Femur (tissue), 1 donor: ENCODE measurements around the gene RSPH9.
"Not testable (repeated sequence)": the region's sequence is repeated elsewhere in the genome, so short reads cannot be mapped to it uniquely, and the experiment has no call there.

ENCODE experiments used
- DNase-seq: peaks from one replicate; pipeline ENCODE4 v3.0.0-alpha.2; 2017

The RSPH9 gene

DNA sequence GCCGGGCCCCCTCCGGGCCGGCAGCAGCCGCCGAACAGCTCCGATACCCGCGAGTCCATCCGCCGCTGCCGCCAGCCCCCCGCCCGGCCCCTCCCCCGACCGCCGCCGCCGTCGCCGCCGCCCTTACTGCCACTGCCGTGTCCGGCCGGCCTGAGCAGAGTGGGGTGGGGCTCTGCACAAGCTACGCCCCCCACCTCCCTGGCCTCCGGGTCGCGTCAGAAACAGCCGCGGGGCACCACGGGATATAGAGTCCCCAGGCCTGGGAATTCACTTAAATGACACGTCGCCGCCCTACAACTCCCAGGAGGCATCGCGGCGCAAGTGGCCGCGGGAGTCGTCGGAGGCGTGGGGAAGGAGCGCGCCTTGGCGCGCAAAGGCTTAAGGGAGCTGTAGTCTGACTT is 15.7 kb upstream of the RSPH9 start, which contains the start of gene GTPBP2:
GTPBP2 (minus strand) TSS at position 161 of the 401 bp plus-strand sequence; CDS start at position 59, 102 bp downstream.
- peak; percentile 99 for DNase-seq

DNA sequence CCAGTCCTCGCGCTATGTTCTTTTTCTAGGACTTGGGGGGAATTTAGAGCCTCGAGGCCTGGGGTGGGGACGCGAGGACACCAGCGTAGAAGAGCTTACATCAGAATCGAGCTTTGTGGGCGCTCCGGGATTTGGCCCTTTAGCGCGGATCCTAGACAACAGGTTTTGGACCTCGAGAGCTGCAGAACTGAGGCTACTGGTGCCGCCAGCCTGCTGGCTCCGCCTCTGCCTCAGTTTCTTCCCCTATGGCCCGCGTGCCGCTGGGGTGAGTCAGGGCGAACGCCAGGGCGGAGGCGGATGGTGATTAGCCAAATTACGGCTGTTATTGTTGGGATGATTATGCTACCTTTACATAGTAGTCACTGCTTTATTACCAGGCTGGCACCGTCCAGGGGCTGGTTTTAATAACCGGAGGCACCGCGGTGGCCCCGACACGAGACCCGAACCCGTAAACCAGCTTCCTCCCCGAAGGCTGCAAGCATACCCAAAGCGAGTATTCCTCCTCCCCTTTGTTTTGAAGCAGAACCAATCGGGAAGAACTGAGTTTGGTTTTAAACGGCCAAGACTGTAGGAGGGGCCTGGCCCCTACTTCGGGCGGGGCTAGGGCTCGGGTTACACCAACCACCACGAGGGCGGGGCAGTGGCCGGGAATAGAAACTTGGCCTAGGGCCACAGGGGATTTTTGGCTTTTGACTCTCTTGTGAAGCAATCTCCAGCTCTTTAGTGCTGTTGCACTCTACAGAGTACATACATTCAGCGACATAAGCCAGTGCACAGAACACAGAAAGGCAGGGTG is 15.1 kb upstream of the RSPH9 start:
- peak; percentile 99 for DNase-seq

DNA sequence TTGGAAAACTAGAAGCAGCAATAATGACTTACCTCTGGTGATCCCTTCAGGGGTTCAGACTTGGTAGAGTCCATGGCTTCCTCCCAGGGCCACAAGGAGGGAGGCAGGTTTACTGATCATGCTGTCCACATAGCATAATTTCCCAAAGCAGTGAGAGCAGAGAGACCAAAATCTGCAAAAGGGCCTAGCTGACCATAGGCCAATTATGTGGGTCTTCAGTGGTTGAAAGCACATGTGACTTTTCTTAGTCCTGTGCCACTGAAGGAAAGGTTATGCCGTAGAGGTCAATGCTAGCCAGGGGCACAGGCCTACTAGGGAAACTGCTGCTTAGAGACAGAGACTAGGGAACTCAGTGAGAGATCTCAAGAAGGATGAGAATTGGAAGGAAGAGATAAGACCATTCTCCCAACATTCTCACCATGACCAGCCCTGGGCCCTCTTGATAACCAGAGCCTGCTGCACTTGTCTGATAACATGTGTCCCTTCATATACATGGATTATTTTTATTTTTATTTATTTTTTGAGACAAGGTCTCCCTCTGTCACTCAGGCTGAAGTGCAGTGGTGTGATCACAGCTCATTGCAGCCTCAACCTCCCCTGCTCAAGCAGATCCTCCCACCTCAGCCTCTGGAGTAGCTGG is 13.7 kb upstream of the RSPH9 start:
- no peak for DNase-seq

DNA sequence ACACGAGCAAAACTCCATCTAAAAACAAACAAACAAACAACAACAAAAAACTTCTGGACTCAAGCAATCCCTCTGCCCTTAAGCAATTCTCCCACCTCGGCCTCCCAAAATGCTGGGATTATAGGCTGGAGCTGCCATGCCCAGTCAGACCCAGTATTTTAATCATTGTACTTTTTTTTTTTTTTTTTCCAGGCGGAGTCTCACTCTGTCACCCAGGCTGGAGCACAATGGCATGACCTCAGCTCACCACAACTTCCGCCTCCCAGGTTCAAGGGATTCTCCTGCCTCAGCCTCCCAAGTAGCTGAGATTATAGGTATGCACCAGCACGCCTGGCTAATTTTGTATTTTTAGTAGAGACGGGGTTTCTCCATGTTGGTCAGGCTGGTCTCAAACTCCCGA is 11.8 kb upstream of the RSPH9 start:
- not testable (repeated sequence) for DNase-seq

DNA sequence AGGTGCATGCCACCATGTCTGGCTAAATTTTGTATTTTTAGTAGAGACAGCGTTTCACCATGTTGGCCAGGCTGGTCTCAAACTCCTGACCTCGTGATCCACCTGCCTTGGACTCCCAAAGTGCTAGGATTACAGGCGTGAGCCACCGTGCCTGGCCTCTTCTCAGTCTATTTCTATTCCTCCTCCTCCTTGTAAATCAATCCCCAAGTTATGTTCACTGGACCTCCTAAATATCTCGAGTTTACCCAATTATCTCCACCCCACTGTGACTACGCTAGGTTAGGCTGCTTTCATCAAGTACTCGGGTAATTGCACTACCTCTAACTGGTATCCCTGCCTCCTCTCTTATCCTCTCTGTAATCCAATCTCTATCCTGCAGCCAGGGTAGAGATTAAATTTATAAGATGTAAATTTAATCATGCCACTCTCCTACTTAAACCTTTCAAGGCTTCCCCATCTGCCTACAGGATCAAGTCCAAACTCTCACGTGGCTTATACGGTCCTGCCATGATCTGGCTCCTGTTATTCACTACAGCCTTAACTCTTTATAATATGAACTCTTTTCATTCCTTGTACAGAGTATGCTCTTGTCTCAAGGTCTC is 10.0 kb upstream of the RSPH9 start:
- no peak for DNase-seq

DNA sequence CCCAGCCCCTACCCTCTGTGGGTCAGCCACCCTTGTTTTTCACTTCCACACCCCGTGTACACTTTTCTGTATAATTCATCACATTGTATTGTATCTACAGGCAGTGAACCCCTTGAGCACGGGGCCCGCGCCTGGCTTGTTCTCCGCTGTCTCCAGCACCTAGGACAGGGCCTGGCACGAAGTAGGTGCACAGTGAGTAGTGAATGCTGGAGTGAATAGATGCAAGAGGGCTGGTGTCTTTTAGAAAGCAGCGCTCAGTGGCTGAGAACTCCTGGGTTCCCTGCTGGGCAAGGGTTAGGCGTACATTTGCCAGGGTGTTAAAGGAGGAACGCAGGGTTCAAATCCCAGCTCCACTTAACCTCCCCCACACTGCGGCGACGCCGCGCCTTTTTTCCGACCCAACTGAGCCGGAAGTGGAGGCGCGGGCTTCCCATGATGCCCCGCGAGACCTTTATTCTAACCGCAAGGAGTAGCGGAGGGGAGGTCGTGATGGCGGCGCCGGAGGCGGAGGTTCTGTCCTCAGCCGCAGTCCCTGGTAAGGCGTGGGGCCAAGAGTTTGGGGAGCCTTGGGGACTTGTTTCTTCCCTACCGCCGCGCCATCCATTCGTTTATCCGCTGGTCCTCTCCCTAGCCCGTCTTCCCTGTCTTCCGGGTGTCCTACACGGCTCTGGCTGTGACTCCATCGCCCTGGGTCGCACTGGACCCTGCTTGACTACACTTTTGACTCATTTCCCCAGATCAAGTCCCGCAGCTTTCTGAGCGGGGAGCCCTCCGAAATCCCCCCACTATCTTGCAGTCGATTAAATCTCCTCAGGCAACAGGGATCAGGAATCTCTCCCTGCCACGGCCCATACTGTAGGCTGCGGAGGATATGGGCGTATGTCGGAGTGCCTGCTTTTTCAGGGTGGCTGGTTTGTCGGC is 9.2 kb upstream of the RSPH9 start, which contains the start of gene MAD2L1BP:
MAD2L1BP (plus strand) TSS at position 454 of the 921 bp plus-strand sequence; CDS start at position 490, 36 bp downstream.
- DNase-seq, result peak; percentile 91

DNA sequence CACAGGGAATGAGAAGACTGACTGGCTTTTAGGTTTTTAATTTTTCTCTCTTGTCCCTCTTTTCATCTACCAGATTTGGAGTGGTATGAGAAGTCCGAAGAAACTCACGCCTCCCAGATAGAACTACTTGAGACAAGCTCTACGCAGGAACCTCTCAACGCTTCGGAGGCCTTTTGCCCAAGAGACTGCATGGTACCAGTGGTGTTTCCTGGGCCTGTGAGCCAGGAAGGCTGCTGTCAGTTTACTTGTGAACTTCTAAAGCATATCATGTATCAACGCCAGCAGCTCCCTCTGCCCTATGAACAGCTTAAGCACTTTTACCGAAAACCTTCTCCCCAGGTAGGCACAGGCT is 8.6 kb upstream of the RSPH9 start:
- DNase-seq, result no peak

DNA sequence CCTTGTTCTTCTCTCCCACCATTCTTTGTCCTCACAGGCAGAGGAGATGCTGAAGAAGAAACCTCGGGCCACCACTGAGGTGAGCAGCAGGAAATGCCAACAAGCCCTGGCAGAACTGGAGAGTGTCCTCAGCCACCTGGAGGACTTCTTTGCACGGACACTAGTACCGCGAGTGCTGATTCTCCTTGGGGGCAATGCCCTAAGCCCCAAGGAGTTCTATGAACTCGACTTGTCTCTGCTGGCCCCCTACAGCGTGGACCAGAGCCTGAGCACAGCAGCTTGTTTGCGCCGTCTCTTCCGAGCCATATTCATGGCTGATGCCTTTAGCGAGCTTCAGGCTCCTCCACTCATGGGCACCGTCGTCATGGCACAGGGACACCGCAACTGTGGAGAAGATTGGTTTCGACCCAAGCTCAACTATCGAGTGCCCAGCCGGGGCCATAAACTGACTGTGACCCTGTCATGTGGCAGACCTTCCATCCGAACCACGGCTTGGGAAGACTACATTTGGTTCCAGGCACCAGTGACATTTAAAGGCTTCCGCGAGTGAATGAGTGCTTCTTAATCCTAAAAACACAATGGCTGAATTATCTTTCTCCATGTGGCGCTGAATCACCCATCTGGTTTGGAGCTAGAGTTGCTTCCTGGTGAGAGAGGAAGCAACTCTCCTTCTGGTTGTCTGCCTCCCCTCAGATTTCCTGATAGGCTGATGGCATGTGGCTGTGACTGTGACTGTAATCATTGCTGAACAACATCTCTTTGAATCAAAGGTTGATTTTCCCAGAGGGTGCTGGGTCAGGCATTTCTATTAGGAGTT is 4.6 kb upstream of the RSPH9 start:
- no peak for DNase-seq

DNA sequence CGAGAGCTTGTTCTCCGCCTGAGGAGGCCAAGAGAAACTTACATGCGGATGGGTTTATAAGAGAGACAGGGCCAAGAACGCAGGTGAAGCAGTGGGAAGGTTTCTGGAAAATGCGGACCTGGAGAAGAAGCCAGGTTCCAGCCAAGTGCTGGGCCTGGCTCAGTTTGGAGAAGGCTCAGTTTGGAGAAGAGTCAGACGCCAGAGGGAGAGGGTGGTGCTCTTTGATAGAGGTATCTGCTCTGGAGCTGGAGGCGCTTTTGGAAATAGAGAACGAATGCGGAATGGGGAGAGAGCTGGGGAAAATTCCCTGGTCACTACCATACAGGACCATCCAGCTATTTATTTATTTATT is 753 bp downstream of the RSPH9 start:
- no peak for DNase-seq

DNA sequence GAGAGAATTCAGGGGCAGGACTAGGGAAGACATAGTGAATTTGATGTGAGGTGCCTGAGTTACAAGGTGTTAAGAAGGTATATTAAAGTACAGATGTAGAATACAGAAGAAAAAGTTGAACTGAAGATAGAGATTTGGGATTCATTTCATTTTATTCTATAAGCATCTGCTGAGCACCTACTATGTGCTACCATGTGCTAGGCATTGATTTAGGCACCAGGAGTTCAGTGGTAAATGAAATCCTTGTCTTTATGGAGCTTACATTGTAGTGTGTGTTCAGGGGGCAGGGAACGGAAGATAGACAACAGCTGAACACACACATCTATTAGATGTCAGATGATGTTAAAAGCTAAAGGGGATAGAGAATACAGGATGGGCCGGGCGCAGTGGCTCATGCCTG is 2.8 kb downstream of the RSPH9 start:
- DNase-seq, result no peak

DNA sequence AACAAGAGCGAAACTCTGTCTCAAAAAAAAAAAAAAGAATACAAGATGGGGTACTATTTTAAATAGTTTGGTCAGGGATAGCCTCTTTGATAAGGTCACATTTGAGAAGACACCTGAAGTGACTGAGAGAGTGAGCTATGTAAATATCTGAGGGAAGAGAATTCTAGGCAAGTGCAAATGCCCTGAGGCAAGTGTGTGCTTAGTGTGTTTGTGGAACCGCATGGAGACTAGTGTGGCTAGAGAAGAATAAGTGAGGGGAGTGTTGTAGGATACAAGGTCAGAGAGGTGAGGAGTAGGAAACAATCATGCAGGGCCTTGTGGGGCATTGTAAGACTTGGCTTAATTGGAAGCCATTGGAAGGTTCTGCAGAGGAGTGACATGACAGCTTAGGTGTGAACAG is 3.4 kb downstream of the RSPH9 start:
- DNase-seq, result no peak

DNA sequence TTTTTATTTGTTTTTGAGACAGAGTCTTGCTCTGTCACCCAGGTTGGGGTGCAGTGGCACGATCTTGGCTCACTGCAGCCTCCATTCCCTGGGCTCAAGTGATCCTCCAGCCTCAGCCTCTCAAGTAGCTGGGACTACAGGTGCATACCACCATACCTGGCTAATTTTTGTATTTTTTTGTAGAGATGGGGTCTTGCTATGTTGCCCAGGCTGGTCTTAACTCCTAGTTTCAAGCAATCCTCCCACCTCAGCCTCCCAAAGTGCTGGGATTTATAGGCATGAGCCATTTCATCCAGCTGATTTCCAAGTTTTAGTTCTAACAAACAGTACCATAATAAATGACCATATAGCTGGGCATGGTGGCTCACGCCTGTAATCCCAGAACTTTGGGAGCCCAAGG is 8.0 kb downstream of the RSPH9 start:
- DNase-seq, result not testable (repeated sequence)

DNA sequence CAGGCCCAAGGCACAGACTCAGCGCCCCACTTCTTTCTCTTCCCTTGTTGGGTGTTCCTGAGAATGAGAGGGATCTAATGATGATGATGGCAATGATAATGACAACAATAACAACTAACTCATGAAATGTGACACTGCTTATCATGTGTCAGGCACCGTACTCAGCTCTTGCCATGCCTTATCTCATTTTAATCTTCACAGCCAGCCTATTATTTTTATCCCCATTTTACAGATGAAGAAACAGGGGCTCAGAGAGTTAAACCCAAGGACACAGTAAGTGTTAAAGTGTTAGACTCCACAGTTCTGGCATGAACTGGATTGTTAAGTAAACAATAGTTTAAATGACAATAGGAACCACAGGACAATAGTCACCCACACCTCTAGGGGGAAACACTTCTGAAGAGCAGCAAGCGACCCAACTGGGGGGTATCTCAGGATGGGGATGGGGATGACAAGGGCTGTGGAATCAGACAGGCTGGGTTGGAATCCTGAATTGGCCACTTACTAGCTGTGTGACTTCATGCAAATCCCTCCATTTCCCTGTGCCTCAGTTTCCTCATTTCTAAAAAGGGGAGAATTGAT is 12.5 kb downstream of the RSPH9 start:
- DNase-seq, result no peak

DNA sequence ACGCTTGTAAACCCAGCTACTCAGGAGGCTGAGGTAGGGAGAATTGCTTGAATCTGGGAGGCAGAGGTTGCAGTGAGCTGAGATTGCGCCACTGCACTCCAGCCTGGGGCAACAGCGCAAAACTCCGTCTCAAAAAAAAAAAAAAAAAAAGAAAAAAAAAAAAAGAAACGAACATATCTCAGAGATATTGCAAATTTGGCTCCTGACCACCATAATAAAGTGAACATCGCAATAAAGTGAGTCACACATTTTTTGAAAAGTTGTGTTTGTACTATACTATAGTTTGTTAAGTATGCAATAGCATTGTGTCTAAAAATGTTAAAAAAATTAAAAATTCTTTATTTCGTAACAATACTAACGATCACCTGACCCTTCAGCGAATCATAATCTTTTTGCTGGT is 13.3 kb downstream of the RSPH9 start:
- DNase-seq, result no peak

DNA sequence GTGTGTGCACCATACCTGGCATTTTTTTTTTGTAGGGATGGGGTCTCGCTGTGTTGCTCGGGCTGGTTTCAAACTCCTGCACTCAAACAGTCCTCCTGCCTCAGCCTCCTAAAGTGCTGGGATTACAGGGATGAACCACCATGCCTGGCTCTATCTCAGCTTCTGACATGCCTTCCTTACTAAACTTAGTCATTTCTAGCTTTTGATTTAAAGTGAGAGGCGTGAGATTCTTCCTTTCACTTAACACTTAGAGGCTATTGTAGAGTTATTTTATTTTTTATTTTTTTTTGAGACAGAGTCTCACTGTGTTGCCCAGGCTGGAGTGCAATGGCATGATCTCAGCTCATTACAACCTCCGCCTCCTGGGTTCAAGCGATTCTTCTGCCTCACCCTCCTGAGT is 18.1 kb downstream of the RSPH9 start:
- not testable (repeated sequence) for DNase-seq

DNA sequence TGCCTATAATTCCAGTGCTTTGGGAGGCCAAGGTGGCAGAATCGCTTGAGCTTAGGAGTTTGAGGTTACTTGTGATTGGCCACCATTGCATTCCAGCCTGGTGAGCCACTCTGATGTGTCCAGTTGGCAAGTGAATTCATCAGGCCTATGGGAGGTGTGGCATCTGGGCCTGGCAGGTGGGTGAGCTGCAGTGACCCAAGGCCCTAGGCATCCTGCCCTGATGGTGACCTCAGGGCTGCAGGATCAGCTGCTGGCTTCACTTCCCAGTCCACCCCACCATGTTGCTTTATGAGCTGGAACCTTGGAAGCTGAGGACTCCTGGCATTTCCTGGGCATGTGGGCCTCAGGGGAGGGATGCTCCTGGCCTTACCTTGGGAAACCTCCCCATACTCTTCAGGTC is 20.5 kb downstream of the RSPH9 start:
- DNase-seq, result no peak

DNA sequence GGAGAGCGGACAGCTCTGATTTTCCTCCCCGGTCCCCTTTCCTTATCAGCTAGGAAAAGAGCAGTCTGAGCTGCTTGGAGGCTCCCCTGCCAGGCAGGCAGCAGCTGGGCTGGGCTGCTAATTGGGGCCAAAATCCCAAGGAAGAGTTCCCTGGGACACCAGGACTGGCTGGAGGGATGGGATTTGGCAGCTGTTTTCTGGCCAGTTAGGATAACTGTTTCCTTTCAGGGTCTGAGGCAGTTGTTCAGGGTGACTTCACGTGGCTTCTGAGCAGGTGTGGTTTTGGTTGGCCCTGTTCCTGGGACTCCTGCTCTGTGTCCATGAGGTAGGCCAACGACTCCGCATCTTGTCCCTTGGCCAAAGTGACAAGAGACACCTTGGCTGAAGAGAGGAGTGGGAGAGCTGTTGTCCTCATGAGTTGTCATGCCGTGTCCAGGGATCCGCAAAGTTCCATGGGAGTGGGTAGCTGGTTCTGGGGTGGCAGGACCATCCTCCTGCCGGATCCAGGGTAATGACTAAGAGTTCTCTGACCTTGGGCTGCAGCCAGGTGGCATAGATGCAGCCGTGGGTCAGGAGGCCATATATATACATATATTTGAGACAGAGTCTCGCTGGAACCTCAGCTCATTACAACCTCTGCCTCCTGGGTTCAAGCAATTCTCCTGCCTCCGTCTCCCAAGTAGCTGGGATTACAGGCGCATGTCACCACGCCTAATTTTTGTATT is 21.5 kb downstream of the RSPH9 start:
- DNase-seq, result no peak

DNA sequence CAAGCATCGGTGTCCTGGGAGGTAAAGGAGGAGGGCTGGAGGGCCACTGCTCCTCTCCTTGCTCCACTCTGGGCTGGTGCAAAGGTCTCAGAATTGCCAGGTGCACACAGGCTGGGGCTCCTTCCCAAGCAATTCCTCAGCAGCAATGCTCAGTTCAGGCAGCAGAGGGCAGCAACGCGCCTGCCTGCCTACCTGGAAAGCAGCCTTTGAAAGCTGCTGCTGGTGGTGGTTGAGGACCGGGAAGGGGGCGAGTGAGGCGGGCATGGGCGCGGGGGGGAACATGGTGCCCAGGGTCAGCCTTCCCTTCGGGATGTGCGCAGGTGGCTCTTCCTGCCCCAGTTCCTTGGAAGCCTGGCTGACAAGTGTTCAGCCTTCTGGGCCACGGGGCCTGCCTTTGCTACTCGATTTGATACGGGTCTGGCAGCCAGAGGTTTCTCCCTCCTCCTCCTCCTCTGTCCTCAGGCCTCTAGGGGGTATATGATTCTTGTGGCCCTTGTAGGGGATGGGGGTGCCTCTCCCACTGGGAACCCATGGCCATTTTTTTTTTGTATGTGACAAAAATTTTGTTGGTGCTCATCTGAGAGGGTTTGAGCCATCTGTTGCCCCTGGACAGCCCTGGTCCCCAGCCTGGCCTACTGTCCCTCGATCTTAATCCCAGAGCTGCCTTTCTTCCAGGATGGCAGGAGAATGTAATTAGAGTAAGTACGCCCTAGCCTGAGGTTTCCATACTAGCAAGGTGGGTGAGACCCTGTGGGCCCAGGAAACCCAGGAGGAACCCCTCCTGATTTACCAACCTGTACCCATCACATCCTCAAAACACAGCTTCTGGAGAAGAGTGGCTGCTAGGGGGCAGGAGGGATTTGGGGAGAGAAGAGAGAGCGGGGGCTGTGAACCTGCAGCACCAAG is 22.7 kb downstream of the RSPH9 start:
- peak; percentile 90 for DNase-seq

DNA sequence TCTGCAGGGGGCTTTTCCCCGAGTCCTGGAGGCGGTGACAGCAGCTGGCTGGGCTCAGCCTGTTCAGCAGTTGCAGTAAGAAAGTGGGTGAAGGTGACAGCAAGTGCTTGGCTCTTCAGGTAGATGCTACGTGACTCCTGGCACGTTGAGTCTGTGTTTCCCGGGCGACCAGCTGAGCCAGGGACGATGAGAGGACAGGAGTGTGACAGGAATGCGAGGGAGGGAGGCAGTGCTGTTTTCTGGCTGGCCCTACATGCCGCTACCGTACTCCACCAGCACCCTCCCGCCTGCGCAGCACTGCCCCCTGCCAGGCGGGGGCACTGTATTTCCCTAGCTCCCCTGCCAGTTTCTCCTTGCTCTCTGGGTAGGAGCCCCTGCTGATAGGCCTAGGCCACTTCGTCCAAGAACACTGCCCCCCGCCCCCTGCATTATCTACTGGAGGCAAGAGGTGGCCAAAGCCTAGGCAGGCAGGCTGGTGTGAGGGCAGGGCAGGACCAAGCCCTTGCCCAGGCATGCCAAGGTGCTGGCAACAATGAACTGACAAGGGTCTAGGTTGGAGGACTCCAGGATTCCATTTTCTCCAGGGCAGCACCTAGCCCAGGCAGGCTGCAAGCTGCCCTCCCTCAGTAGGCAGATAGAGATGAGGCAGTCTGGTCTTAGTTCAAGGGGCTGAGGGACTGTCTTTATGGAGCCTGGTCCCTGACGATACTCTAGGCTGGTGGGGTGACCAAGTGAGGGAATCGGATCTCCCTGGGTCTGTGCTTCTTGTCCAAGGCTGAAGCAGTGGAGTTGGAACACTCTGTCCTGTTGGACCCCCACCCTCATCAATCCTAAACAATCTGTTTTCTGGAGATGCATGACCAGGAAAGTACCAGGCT is 23.6 kb downstream of the RSPH9 start:
- DNase-seq, result peak; percentile 62
